ENCODE data around the gene ALOX5AP. TPM values are rescaled to one million over a fixed set of nuclear protein-coding genes. Genes with fewer than 3 reads are reported as not detected.

Gene ALOX5AP
- total and polyA plus RNA-seq, 9 of the 15 experiments (the other 6 are each of a cell fraction or from before 2014, with no cell fraction given): 0.31 TPM; not detected in 8

GRCh38 chr13:30785191-30785850 is 50.0 kb downstream of the ALOX5AP start:
- DNase-seq (ENCODE audit: extremely low read depth in 1 of 4, low spot score in 3 of 4) (no peak), FAIRE-seq (no peak), ATAC-seq (no peak)
- Histone ChIP-seq H3K4me3 (no peak overlapping the region), H3K9ac (ENCODE audit: insufficient read depth in 1 of 2, low read depth in 2 of 2, low read length in 2 of 2) (no peak overlapping the region), H4K20me1 (replicated peaks; ENCODE audit: control insufficient read depth, insufficient read depth, low read length) (no peaks in the 10 kb centered on the region), H3K4me1 (replicated peaks in 1 of 2; ENCODE audit: control insufficient read depth in 2 of 2, insufficient read depth in 2 of 2, low read length in 2 of 2) (no peaks in the 10 kb centered on the region), H2AFZ (ENCODE audit: low read depth, low read length) (no peak overlapping the region), H3K4me2 (ENCODE audit: insufficient read depth, low read length) (no peak overlapping the region), H3K9me3 (replicated peaks; ENCODE audit: control insufficient read depth, insufficient read depth, low read depth, low read length) (no peaks in the 10 kb centered on the region), H3K9me1 (ENCODE audit: control insufficient read depth, insufficient read depth, low read length) (no peaks in the 10 kb centered on the region), H3K36me3 (ENCODE audit: control insufficient read depth, insufficient read depth, low read length) (no peaks in the 10 kb centered on the region), H3K27ac (ENCODE audit: extremely low read depth, low read depth, low read length) (no peak overlapping the region), H3K27me3 (ENCODE audit: control insufficient read depth in 2 of 2, insufficient read depth in 2 of 2, low read length in 2 of 2) (peaks cover 0 to 5% of the 10 kb centered on the region in 2 experiments; a peak in 2 of 5 replicates), H3K79me2 (ENCODE audit: control insufficient read depth, insufficient read depth, low read length) (no peaks in the 10 kb centered on the region)
- WGBS (ENCODE audit: insufficient coverage, low coverage, missing lambda C conversion rate): 0% methylated on average over 5 of the region's 8 CpGs
- no TSS peak for BruUV-seq (replicated peaks)
- intact Hi-C loops (cut with micrococcal nuclease): no loop called here
- no peak for TF ChIP-seq VEZF1 (CRISPR knock-in tag; IDR thresholded peaks at IDR 0.05)
- no peak for TF ChIP-seq CEBPG (CRISPR knock-in tag; IDR thresholded peaks at IDR 0.05)
- TF ChIP-seq CEBPG (tag; conservative IDR thresholded peaks at IDR 0.05 in 1 of 2, IDR thresholded peaks at IDR 0.05 in 1 of 2): no peak
- TF ChIP-seq SAP30 (IDR thresholded peaks at IDR 0.05; ENCODE audit: borderline replicate concordance, insufficient read depth, low read depth, low read length, poor library complexity, severe bottlenecking): no peak
- TF ChIP-seq GTF3C2 (IDR thresholded peaks at IDR 0.05; ENCODE audit: borderline replicate concordance, extremely low read depth, insufficient read length): no peak
- no peak for TF ChIP-seq HOXB6 (CRISPR knock-in tag; IDR thresholded peaks at IDR 0.05; ENCODE audit: borderline replicate concordance)
- no peak for TF ChIP-seq NR4A1 (CRISPR knock-in tag; IDR thresholded peaks at IDR 0.05)
- no peak for TF ChIP-seq NR4A1 (tag; IDR thresholded peaks at IDR 0.05)
- no peak for TF ChIP-seq NEUROD1 (IDR thresholded peaks at IDR 0.05; ENCODE audit: borderline replicate concordance, low read depth, low read length, partially characterized antibody)
- ChIA-PET POLR2A (no interaction called here), CTCF (ENCODE audit: low intra/inter-chr PET ratio) (no interaction called here)
- in situ Hi-C loops (cut with MboI): no loop called here

All from K562 (cell line).